Breast epithelium (tissue), 3 donors: ENCODE data around the gene F10.

ENCODE experiments used
- POLR2A ChIP-seq: fragments of 450-650 bp; IDR thresholded peaks from one replicate; pipeline ENCODE4 v1.6.1; 2016; ENCODE audit warnings: antibody characterized with exemption, mild to moderate bottlenecking, moderate library complexity
- TF ChIP-seq, protein P1 (sequence below), 3 donors: fragments of 450-650 bp; IDR thresholded peaks; one replicate each; pipeline ENCODE4 v1.5.1; 2016 to 2017; ENCODE audit warnings: antibody characterized with exemption in 3 of 3, mild to moderate bottlenecking in 3 of 3, moderate library complexity in 3 of 3

DNA sequence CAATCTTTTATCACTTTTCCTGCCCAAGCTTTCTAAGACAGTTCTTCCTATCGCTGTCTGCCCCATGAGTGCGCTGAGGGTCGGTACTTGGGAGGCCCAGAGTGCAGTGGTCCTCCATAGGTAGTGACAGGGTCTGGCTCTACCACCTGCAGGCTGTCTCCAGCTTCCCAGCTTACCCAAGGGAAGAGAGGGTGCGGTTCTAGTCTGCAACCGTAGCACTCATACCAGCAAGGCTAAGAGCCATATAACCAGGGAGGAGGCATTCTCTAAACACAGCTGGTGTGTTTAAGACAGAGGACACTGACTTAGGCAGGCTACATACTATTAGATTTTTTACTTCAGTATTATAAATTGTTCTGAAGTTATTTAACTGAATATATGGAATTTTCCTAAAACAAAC is 44.1 kb downstream of the F10 start:
- TF ChIP-seq, protein P1, sequence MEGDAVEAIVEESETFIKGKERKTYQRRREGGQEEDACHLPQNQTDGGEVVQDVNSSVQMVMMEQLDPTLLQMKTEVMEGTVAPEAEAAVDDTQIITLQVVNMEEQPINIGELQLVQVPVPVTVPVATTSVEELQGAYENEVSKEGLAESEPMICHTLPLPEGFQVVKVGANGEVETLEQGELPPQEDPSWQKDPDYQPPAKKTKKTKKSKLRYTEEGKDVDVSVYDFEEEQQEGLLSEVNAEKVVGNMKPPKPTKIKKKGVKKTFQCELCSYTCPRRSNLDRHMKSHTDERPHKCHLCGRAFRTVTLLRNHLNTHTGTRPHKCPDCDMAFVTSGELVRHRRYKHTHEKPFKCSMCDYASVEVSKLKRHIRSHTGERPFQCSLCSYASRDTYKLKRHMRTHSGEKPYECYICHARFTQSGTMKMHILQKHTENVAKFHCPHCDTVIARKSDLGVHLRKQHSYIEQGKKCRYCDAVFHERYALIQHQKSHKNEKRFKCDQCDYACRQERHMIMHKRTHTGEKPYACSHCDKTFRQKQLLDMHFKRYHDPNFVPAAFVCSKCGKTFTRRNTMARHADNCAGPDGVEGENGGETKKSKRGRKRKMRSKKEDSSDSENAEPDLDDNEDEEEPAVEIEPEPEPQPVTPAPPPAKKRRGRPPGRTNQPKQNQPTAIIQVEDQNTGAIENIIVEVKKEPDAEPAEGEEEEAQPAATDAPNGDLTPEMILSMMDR (IDR thresholded peaks at IDR 0.05) = no peak
- TF ChIP-seq POLR2A = no peak
